ENCODE data around the gene PACSIN1.

Gene PACSIN1

GRCh38 chr6:34562350-34562749, 96.5 kb downstream of the PACSIN1 start:
- no peak for DNase-seq (ENCODE audit: low read depth)

GRCh38 chr6:34562861-34563512, 97.1 kb downstream of the PACSIN1 start:
- no peak for DNase-seq (ENCODE audit: low read depth)

GRCh38 chr6:34563513-34563870, 97.6 kb downstream of the PACSIN1 start:
- DNase-seq (ENCODE audit: low read depth) = no peak

GRCh38 chr6:34564181-34564580, 98.3 kb downstream of the PACSIN1 start:
- DNase-seq (ENCODE audit: low read depth) = no peak

GRCh38 chr6:34565722-34566137, 99.9 kb downstream of the PACSIN1 start:
- DNase-seq (ENCODE audit: low read depth) = no peak

GRCh38 chr6:34566830-34567546, 101.1 kb downstream of the PACSIN1 start:
- no peak for DNase-seq (ENCODE audit: low read depth)

- DNase-seq (ENCODE audit: low read depth) = peak; percentile 18
Measured at GRCh38 chr6:34568341-34569201, 102.7 kb downstream of the PACSIN1 start.

- no peak for DNase-seq (ENCODE audit: low read depth)
Measured at GRCh38 chr6:34569361-34569973, 103.6 kb downstream of the PACSIN1 start.

- DNase-seq (ENCODE audit: low read depth) = no peak
Measured at GRCh38 chr6:34570066-34570833, 104.4 kb downstream of the PACSIN1 start.

- no peak for DNase-seq (ENCODE audit: low read depth)
Measured at GRCh38 chr6:34571388-34571787, 105.5 kb downstream of the PACSIN1 start.

GRCh38 chr6:34572021-34572420, 106.1 kb downstream of the PACSIN1 start:
- DNase-seq (ENCODE audit: low read depth) = no peak

GRCh38 chr6:34572585-34572984, 106.7 kb downstream of the PACSIN1 start:
- DNase-seq (ENCODE audit: low read depth) = no peak

GRCh38 chr6:34573567-34574183, 107.8 kb downstream of the PACSIN1 start:
- DNase-seq (ENCODE audit: low read depth) = no peak

GRCh38 chr6:34574647-34575293, 108.9 kb downstream of the PACSIN1 start:
- no peak for DNase-seq (ENCODE audit: low read depth)

- no peak for DNase-seq (ENCODE audit: low read depth)
Measured at GRCh38 chr6:34575326-34575725, 109.5 kb downstream of the PACSIN1 start.

GRCh38 chr6:34576286-34576955, 110.5 kb downstream of the PACSIN1 start:
- DNase-seq (ENCODE audit: low read depth) = peak; percentile 20

GRCh38 chr6:34578445-34579262, 112.8 kb downstream of the PACSIN1 start:
- DNase-seq (ENCODE audit: low read depth) = no peak

- no peak for DNase-seq (ENCODE audit: low read depth)
Measured at GRCh38 chr6:34580707-34581560, 115.1 kb downstream of the PACSIN1 start.
